Measurements from ENCODE around the gene ACKR3. TPM values are rescaled to one million over a fixed set of nuclear protein-coding genes. Genes with fewer than 3 reads are reported as not detected.

ACKR3 gene
- total and polyA plus RNA-seq, 12 donors = 1.1 to 12.8 (median 1.9) TPM

DNA sequence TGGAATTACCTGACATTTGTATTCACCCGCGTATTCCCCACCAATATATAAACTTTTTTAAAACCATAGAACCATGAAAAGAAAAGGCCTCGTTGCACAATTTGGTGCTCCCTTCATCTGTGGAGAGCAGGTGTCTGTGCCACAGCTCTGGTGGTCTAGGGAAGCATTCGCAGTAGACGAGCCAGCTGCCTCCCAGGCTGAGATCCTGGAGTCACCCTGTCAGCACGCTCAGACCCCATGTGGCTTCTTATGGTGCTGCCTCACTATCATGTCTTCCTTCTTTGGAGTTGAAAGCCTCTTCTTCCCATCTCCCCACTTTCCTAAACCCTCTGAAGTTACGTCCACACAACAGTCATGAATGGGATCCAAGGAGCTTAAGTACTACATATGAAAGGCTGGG, 38.4 kb upstream of the ACKR3 start:
- H3K9me3 ChIP-seq (replicated peaks in 1 of 3) = no peaks in the 10 kb centered on the region
- H3K27ac ChIP-seq = no peak overlapping the region
- H3K4me3 ChIP-seq = no peak overlapping the region
- H3K4me1 ChIP-seq (replicated peaks in 1 of 2) = no peaks in the 10 kb centered on the region
- 86 to 93% (median 89%) methylated on average over 7 of the region's 7 CpGs for WGBS, 4 donors
- intact Hi-C loops (cut with DNase I) = no loop called here
- no peaks in the 10 kb centered on the region for H3K36me3 ChIP-seq (replicated peaks in 1 of 2)
- DNase-seq = no peak
- TF ChIP-seq, protein P1, sequence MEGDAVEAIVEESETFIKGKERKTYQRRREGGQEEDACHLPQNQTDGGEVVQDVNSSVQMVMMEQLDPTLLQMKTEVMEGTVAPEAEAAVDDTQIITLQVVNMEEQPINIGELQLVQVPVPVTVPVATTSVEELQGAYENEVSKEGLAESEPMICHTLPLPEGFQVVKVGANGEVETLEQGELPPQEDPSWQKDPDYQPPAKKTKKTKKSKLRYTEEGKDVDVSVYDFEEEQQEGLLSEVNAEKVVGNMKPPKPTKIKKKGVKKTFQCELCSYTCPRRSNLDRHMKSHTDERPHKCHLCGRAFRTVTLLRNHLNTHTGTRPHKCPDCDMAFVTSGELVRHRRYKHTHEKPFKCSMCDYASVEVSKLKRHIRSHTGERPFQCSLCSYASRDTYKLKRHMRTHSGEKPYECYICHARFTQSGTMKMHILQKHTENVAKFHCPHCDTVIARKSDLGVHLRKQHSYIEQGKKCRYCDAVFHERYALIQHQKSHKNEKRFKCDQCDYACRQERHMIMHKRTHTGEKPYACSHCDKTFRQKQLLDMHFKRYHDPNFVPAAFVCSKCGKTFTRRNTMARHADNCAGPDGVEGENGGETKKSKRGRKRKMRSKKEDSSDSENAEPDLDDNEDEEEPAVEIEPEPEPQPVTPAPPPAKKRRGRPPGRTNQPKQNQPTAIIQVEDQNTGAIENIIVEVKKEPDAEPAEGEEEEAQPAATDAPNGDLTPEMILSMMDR (IDR thresholded peaks at IDR 0.05) = no peak
- TF ChIP-seq POLR2A (IDR thresholded peaks at IDR 0.05) = no peak
- no peaks in the 10 kb centered on the region for H3K27me3 ChIP-seq

GRCh38 chr2:236531996-236532395, 37.6 kb upstream of the ACKR3 start:
- intact Hi-C loops (cut with DNase I) = no loop called here
- H3K27me3 ChIP-seq = no peaks in the 10 kb centered on the region
- no peaks in the 10 kb centered on the region for H3K4me1 ChIP-seq (replicated peaks in 1 of 2)
- WGBS, 4 donors = 78 to 96% (median 85%) methylated on average over 1 of the region's 1 CpG
- no peak for DNase-seq
- no peaks in the 10 kb centered on the region for H3K36me3 ChIP-seq (replicated peaks in 1 of 2)
- H3K27ac ChIP-seq = no peak overlapping the region
- H3K9me3 ChIP-seq (replicated peaks in 1 of 3) = no peaks in the 10 kb centered on the region
- no peak for TF ChIP-seq POLR2A (IDR thresholded peaks at IDR 0.05)
- TF ChIP-seq, protein P1 (IDR thresholded peaks at IDR 0.05) = no peak
- no peak overlapping the region for H3K4me3 ChIP-seq

- no peak for TF ChIP-seq POLR2A (IDR thresholded peaks at IDR 0.05)
- TF ChIP-seq, protein P1 (IDR thresholded peaks at IDR 0.05) = no peak
- H3K4me1 ChIP-seq (replicated peaks in 1 of 2) = no peaks in the 10 kb centered on the region
These were observed 36.3 kb upstream of the ACKR3 start for GRCh38 chr2:236533343-236533742.

DNA sequence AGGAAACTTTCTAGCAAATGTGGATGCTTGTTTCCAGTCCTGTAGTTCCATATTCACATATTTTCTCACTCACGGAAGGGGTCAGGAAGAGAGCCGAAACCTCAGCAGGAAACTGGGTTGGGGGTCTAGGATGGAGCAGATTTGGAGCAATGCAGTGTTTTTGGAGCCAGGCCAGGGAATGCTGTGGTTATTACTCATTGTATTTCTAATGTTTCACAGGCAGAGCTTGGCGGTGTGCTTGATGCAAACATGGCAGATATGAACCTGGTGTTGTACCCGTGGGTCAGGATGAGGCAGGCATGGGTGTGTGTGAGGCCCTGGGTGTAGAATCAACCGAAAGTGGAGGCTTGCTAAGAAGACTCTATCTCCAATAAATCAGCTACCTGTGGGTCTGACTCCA, 34.6 kb upstream of the ACKR3 start:
- intact Hi-C loops (cut with DNase I) = no loop called here
- DNase-seq = no peak
- no peaks in the 10 kb centered on the region for H3K9me3 ChIP-seq (replicated peaks in 1 of 3)
- TF ChIP-seq, protein P1 (IDR thresholded peaks at IDR 0.05) = no peak
- no peak for TF ChIP-seq POLR2A (IDR thresholded peaks at IDR 0.05)
- H3K27ac ChIP-seq = no peak overlapping the region
- no peaks in the 10 kb centered on the region for H3K4me1 ChIP-seq (replicated peaks in 1 of 2)
- no peak overlapping the region for H3K4me3 ChIP-seq
- 64 to 81% (median 74%) methylated on average over 5 of the region's 5 CpGs for WGBS, 4 donors
- no peaks in the 10 kb centered on the region for H3K27me3 ChIP-seq
- H3K36me3 ChIP-seq (replicated peaks in 1 of 2) = no peaks in the 10 kb centered on the region

More at GRCh38 chr2:236533343-236533742, 36.3 kb upstream of the ACKR3 start:
- Histone ChIP-seq H3K36me3 (replicated peaks in 1 of 2) (no peaks in the 10 kb centered on the region), H3K27me3 (no peaks in the 10 kb centered on the region), H3K27ac (no peak overlapping the region), H3K9me3 (replicated peaks in 1 of 3) (no peaks in the 10 kb centered on the region), H3K4me3 (no peak overlapping the region)
- WGBS, 4 donors = 76 to 83% (median 80%) methylated on average over 3 to 4 of the region's 4 CpGs
- intact Hi-C loops (cut with DNase I) = no loop called here
- no peak for DNase-seq
